ENCODE data around the gene IL36RN.
A peak's percentile ranks its signal among the peaks of the same experiment; 100 is the strongest.

The IL36RN gene

GRCh38 chr2:113058998-113059960, at the start of gene IL36RN:
Gene IL36RN (plus strand): TSS chr2:113059198. CDS start chr2:113059439, 241 bp downstream.
- no peak for TF ChIP-seq POLR2A (IDR thresholded peaks at IDR 0.05; ENCODE audit: low read depth, low read length)
- DNase-seq (ENCODE audit: insufficient read length, low spot score) (no peak), FAIRE-seq (no peak)

DNA sequence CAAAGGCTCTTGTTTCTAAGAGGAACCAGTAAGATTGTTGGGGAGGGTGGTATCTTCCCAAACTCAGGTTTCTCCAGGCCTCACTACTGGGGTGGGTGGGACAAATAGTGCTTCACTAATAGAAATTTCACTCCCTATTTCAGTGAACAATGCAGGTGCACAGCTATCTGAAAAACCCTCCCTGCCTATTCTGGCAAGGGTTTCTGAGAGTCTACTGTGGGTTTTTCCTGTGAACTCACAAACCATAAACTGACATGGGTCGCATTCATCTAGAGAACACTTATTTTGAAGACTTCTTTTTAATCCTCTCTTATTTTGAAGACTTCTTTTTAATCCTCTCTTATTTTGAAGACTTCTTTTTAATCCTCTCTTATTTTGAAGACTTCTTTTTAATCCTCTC, 49.4 kb upstream of the IL36RN start:
- no peak for TF ChIP-seq POLR2A (IDR thresholded peaks at IDR 0.05; ENCODE audit: low read depth, low read length)
- DNase-seq (ENCODE audit: insufficient read length, low spot score) = no peak
- no peak for FAIRE-seq

DNA sequence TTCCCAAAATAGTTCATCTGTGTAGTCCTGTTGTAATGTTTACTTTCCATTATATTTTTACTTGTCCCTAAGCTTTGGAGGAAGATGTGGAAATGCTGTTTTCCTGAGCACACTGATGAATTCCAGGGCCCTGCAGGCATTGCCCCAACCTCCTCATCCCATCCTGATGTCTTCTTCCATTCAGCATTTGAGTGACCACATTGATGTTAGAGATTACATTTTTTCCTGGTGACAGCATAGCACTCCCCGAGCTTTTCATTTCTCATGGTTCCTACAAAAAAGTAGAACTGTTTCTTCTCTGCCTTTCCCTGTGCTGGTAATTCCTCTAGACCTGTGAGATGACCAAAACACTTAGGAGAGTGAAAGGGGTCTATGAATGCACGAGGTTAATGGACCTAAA, 48.9 kb upstream of the IL36RN start:
- no peak for TF ChIP-seq POLR2A (IDR thresholded peaks at IDR 0.05; ENCODE audit: low read depth, low read length)
- DNase-seq (ENCODE audit: insufficient read length, low spot score) (no peak), FAIRE-seq (peak; percentile 20)

DNA sequence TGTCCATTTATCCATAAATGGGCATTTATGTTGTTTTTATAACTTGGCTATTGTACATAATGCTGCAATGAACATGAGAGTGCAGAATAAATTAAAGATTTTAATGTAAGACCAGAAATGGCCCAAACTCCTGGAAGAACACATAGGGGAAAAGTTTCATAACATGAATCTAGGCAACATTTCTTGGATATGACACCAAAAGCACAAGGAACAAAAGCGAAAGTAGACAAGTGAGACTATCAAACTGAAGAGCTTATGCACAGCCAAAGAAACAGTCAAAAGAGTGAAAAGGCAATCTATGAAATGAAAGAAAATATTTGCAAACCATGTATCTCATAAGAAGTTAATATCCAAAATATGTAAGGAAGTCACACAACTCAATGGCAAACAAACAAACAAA, 47.9 kb upstream of the IL36RN start:
- FAIRE-seq (no peak), DNase-seq (ENCODE audit: insufficient read length, low spot score) (no peak)
- TF ChIP-seq POLR2A (IDR thresholded peaks at IDR 0.05; ENCODE audit: low read depth, low read length) = no peak

DNA sequence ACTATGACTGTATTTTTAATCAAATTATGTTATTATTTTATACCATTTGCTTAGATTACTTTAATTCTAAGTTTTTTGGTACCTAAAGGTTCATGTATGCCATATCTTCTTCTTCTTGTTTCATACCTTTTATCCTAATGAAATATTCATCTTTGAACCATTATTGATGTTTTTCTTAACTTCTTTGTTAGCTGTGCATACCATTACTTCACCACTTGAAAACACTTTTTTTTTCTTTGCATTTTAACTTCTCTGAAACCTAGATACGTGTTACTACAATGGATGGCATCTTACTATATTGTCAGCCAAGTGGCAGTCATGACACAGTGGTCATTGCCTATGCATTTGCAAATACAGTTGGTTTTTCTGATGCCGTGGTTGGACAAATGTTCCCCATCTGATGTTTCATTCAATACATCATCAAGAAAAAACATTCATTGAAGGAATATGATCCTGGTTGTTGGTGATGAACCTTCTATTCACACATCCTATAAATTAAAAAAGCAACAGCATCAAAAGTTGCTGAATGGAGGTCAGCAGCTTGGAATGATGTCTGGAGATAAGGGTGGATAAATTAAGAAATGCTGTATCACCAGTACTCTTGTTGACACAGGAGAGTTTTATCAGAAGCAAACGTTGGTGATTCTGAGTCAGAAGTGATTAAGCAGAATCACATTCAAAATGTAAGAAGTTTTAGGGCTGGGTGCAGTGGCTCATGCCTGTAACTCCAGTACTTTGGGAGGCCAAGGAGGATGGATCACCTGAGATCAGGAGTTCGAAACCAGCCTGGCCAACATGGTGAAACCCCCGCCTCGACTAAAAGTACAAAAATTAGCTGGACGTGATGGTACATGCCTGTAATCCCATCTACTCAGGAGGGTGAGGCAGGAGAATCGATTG, 46.3 kb upstream of the IL36RN start:
- TF ChIP-seq POLR2A (IDR thresholded peaks at IDR 0.05; ENCODE audit: low read depth, low read length) = no peak
- FAIRE-seq (peak; percentile 81), DNase-seq (ENCODE audit: insufficient read length, low spot score) (peak; percentile 16)

DNA sequence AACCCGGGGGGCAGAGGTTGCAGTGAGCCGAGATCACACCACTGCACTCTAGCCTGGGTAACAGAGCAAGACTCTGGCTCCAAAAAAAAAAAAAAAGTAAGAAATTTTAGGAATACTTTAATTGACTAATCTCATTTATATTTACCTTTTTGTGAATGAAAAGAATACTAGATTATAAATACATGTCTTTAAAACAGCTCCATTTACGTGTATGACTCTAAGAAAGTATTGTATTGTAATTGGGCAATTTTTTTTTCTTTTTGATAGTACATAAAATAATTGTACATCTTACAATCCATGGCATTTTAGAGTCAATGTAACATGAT, 45.7 kb upstream of the IL36RN start:
- no peak for FAIRE-seq
- DNase-seq (ENCODE audit: insufficient read length, low spot score) = no peak

GRCh38 chr2:113014067-113014466, 44.9 kb upstream of the IL36RN start:
- TF ChIP-seq POLR2A (IDR thresholded peaks at IDR 0.05; ENCODE audit: low read depth, low read length) = no peak
- FAIRE-seq (no peak), DNase-seq (ENCODE audit: insufficient read length, low spot score) (no peak)

More for the DNA sequence above, 45.7 kb upstream of the IL36RN start:
- no peak for TF ChIP-seq POLR2A (IDR thresholded peaks at IDR 0.05; ENCODE audit: low read depth, low read length)

DNA sequence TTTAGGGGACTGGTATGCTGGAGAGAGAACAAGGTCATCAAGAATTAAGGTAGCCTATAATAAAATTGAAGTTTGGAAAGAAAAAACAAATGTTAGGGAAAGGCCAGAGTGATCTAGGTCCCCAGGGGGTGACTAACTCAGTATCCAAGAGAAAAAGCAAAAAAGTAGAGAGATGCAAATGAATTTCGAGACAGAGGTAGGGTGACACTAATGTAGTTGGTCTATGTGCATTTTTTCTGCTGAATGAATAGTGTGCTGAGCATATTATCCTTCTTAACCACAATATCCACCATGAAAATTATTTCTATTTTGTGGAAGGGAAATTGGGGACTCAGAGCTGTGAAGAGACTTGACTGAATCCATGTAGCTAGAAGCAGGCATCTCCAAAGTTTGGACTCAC, 44.0 kb upstream of the IL36RN start:
- FAIRE-seq = no peak
- DNase-seq (ENCODE audit: insufficient read length, low spot score) = no peak
- TF ChIP-seq POLR2A (IDR thresholded peaks at IDR 0.05; ENCODE audit: low read depth, low read length) = no peak

DNA sequence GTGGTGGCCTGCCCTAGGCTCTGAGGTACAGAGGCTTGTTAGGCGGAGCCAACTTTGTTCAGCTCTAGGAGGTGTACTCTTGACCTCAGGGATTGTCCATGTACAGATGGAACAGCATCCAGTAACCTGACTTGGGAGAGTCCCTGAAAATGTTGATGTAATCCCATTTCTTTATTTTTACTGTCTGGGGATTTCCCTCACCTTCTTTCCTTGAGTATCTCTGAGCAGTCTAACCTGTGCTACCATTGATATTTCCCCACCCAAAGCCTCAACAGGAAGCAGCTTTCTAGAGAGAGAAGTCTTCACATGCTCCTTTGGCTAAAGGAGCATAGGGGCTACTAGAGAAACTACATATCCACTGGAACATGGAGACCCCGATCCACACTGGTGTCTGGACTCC, 43.3 kb upstream of the IL36RN start:
- TF ChIP-seq POLR2A (IDR thresholded peaks at IDR 0.05; ENCODE audit: low read depth, low read length) = no peak
- FAIRE-seq = no peak
- DNase-seq (ENCODE audit: insufficient read length, low spot score) = no peak

- DNase-seq (ENCODE audit: insufficient read length, low spot score) (no peak), FAIRE-seq (no peak)
- TF ChIP-seq POLR2A (IDR thresholded peaks at IDR 0.05; ENCODE audit: low read depth, low read length) = no peak
Observed at GRCh38 chr2:113018509-113018908, 40.5 kb upstream of the IL36RN start.

DNA sequence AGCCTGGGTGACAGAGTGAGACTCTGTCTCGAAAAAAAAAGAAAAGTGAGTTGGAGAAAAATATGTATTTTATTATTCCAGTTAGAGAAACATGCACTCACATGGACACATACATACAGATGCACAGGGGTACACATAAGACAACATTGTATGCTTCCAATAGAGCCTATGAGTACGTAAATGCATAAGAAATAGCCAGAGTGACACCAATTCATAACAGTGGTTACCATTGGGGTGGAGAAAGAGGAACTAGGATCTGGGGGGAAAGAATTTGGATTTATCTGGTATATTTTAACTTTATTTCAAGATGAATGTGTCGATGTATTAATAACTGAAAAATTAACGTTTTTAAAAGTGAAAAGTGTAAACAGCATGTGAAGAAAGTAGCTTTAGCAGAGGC, 37.7 kb upstream of the IL36RN start:
- no peak for TF ChIP-seq POLR2A (IDR thresholded peaks at IDR 0.05; ENCODE audit: low read depth, low read length)
- FAIRE-seq (no peak), DNase-seq (ENCODE audit: insufficient read length, low spot score) (no peak)

- no peak for TF ChIP-seq POLR2A (IDR thresholded peaks at IDR 0.05; ENCODE audit: low read depth, low read length)
- DNase-seq (ENCODE audit: insufficient read length, low spot score) (no peak), FAIRE-seq (no peak)
Observed at GRCh38 chr2:113024764-113025163, 34.2 kb upstream of the IL36RN start.

GRCh38 chr2:113025737-113026136, 33.3 kb upstream of the IL36RN start:
- no peak for DNase-seq (ENCODE audit: insufficient read length, low spot score)
- no peak for TF ChIP-seq POLR2A (IDR thresholded peaks at IDR 0.05; ENCODE audit: low read depth, low read length)
- FAIRE-seq = no peak

- DNase-seq (ENCODE audit: insufficient read length, low spot score) (no peak), FAIRE-seq (no peak)
- TF ChIP-seq POLR2A (IDR thresholded peaks at IDR 0.05; ENCODE audit: low read depth, low read length) = no peak
Observed at GRCh38 chr2:113027691-113028090, 31.3 kb upstream of the IL36RN start.
